H1 (cell line): ENCODE results near the gene RSPH6A. TPM values are rescaled to one million over a fixed set of nuclear protein-coding genes. Genes with fewer than 3 reads are reported as not detected.

ENCODE experiments used
- CTCF ChIA-PET: fragments of 300-600 bp; sonication (Branson Sonifier 250); formaldehyde crosslinking; loops from one replicate; lab custom pipeline; 2021; ENCODE audit not compliant: partially characterized antibody; lab: Charles Lee
- POLR2A ChIA-PET: fragments of 300-600 bp; sonication (Branson Sonifier 250); formaldehyde crosslinking; loops from one replicate; lab custom pipeline; 2021; ENCODE audit warnings: inconsistent platforms; ENCODE audit not compliant: partially characterized antibody; lab: Charles Lee
- DNase-seq, 2 experiments: peaks; one replicate each; pipeline versions ENCODE4 v3.0.0 to v3.0.0-alpha.2; 2010 to 2022; ENCODE audit warnings: low spot score in 2 of 2, low read depth in 1 of 2, mixed read lengths in 1 of 2
- FAIRE-seq: peaks from 2 replicates; lab custom pipeline; 2011; peaks lifted over from hg19 to GRCh38; lab: Jason Lieb, UNC
- H2AFZ ChIP-seq: 2 replicates; pipeline ENCODE4 v1.8.1; 2012; ENCODE audit warnings: low read length, inconsistent platforms
- H2AK5ac ChIP-seq: 2 replicates; pipeline ENCODE4 v1.6.1; 2013; ENCODE audit warnings: low read depth, low read length
- H2BK120ac ChIP-seq: replicated peaks from 2 replicates; pipeline ENCODE3; 2013; ENCODE audit warnings: low read depth, low read length, inconsistent platforms
- H2BK12ac ChIP-seq: 2 replicates; pipeline ENCODE4 v1.6.1; 2013; ENCODE audit warnings: low read depth, low read length
- H2BK15ac ChIP-seq: 2 replicates; pipeline ENCODE4 v1.6.1; 2013; ENCODE audit warnings: low read length
- H2BK20ac ChIP-seq: 2 replicates; pipeline ENCODE4 v1.6.1; 2013; ENCODE audit warnings: low read length
- H2BK5ac ChIP-seq: 2 replicates; pipeline ENCODE4 v1.6.1; 2013; ENCODE audit warnings: low read depth, low read length
- H3K14ac ChIP-seq: 2 replicates; pipeline ENCODE4 v1.6.1; 2013; ENCODE audit warnings: inconsistent platforms; ENCODE audit not compliant: insufficient read length
- H3K18ac ChIP-seq: 2 replicates; pipeline ENCODE4 v1.6.1; 2013; ENCODE audit warnings: low read length; ENCODE audit errors: extremely low read depth
- H3K23ac ChIP-seq: 2 replicates; pipeline ENCODE4 v1.6.1; 2013; ENCODE audit warnings: inconsistent platforms; ENCODE audit not compliant: insufficient read length
- H3K23me2 ChIP-seq: 2 replicates; pipeline ENCODE4 v1.6.1; 2013; ENCODE audit warnings: low read depth, low read length
- H3K27ac ChIP-seq: 2 replicates; pipeline ENCODE4 v1.6.1; 2011; ENCODE audit warnings: low read depth, low read length, inconsistent platforms
- H3K27me3 ChIP-seq, 4 experiments: replicated peaks in 1 of 4; 1 replicate in 1 of 4; 2 replicates in 3 of 4; pipeline versions ENCODE4 v1.6.1 to v1.8.1; 2011 to 2013; ENCODE audit warnings: low read length in 3 of 4, mild to moderate bottlenecking in 3 of 4, inconsistent platforms in 2 of 4, mixed read lengths in 2 of 4, moderate library complexity in 1 of 4; ENCODE audit not compliant: control insufficient read depth in 3 of 4, insufficient read depth in 3 of 4; ENCODE audit errors: extremely low read depth in 1 of 4
- H3K36me3 ChIP-seq, 4 experiments: 2 replicates each; pipeline versions ENCODE4 v1.6.1 to v1.8.1; 2011 to 2013; ENCODE audit warnings: mild to moderate bottlenecking in 4 of 4, low read length in 3 of 4, moderate library complexity in 2 of 4, control low read depth in 1 of 4, inconsistent platforms in 1 of 4; ENCODE audit not compliant: insufficient read depth in 4 of 4, control insufficient read depth in 2 of 4
- H3K4ac ChIP-seq: replicated peaks from 2 replicates; pipeline ENCODE3; 2013; ENCODE audit warnings: low read length, low read depth, mixed read lengths, inconsistent platforms; ENCODE audit not compliant: insufficient read length
- H3K4me1 ChIP-seq, 4 experiments: replicated peaks in 1 of 4; 1 replicate in 1 of 4; 2 replicates in 3 of 4; pipeline versions ENCODE4 v1.6.1 to v1.8.1; 2011 to 2013; ENCODE audit warnings: low read length in 3 of 4, inconsistent platforms in 2 of 4, mixed read lengths in 1 of 4; ENCODE audit not compliant: insufficient read depth in 4 of 4, control insufficient read depth in 3 of 4
- H3K4me2 ChIP-seq, 2 experiments: 2 replicates each; pipeline versions ENCODE4 v1.6.1 to v1.8.1; 2011 to 2013; ENCODE audit warnings: low read depth in 2 of 2, low read length in 2 of 2, control low read depth in 1 of 2, inconsistent platforms in 1 of 2, mild to moderate bottlenecking in 1 of 2; ENCODE audit not compliant: insufficient read depth in 1 of 2
- H3K4me3 ChIP-seq, 4 experiments: fragments of 200-600, 300-600 bp in 1 of 4; sonication (generic), shearing (Covaris generic), sonication (Bioruptor Twin) in 1 of 4; 2 replicates each; pipeline versions ENCODE4 v1.5.1 to v1.8.1; 2011 to 2016; ENCODE audit warnings: low read length in 4 of 4, low read depth in 3 of 4, control low read depth in 2 of 4, inconsistent platforms in 2 of 4, mild to moderate bottlenecking in 2 of 4, mixed read lengths in 1 of 4, moderate library complexity in 1 of 4; ENCODE audit not compliant: insufficient read depth in 2 of 4; ENCODE audit errors: extremely low read depth in 1 of 4
- H3K56ac ChIP-seq: replicated peaks from 2 replicates; pipeline ENCODE3; 2013; ENCODE audit warnings: low read depth, mild to moderate bottlenecking, mixed read lengths, low read length, inconsistent platforms; ENCODE audit not compliant: insufficient read length
- H3K79me1 ChIP-seq: 2 replicates; pipeline ENCODE4 v1.6.1; 2013; ENCODE audit warnings: low read depth, low read length, control low read depth
- H3K79me2 ChIP-seq, 2 experiments: 2 replicates each; pipeline versions ENCODE4 v1.6.1 to v1.8.1; 2012 to 2013; ENCODE audit warnings: low read length in 2 of 2, mild to moderate bottlenecking in 2 of 2, inconsistent platforms in 1 of 2; ENCODE audit not compliant: insufficient read depth in 2 of 2, control insufficient read depth in 1 of 2
- H3K9ac ChIP-seq, 4 experiments: replicated peaks in 1 of 4; 1 replicate in 1 of 4; 2 replicates in 3 of 4; pipeline versions ENCODE4 v1.6.1 to v1.8.1; 2011 to 2013; ENCODE audit warnings: low read depth in 3 of 4, low read length in 3 of 4, control low read depth in 2 of 4, mild to moderate bottlenecking in 2 of 4, moderate library complexity in 2 of 4, inconsistent platforms in 1 of 4; ENCODE audit errors: extremely low read depth in 1 of 4
- H3K9me3 ChIP-seq, 2 experiments: 2 replicates each; pipeline versions ENCODE4 v1.6.1 to v1.8.1; 2012 to 2013; ENCODE audit warnings: mild to moderate bottlenecking in 2 of 2, moderate library complexity in 2 of 2, control low read depth in 1 of 2, inconsistent platforms in 1 of 2, low read depth in 1 of 2, low read length in 1 of 2, mixed read lengths in 1 of 2; ENCODE audit not compliant: insufficient read depth in 2 of 2
- H4K20me1 ChIP-seq, 2 experiments: replicated peaks in 1 of 2; 2 replicates each; pipeline versions ENCODE3 to v1.8.1; 2011 to 2013; ENCODE audit warnings: inconsistent platforms in 2 of 2, low read length in 2 of 2, mild to moderate bottlenecking in 1 of 2; ENCODE audit not compliant: insufficient read depth in 2 of 2, control insufficient read depth in 1 of 2
- H4K5ac ChIP-seq: 2 replicates; pipeline ENCODE4 v1.6.1; 2013; ENCODE audit warnings: low read length, low read depth, mixed read lengths, inconsistent platforms; ENCODE audit not compliant: insufficient read length
- H4K8ac ChIP-seq: 2 replicates; pipeline ENCODE4 v1.8.0; 2013; ENCODE audit warnings: mild to moderate bottlenecking, moderate library complexity, low read length, inconsistent platforms; ENCODE audit not compliant: insufficient read depth; ENCODE audit errors: extremely low read depth
- H4K91ac ChIP-seq: replicated peaks from 2 replicates; pipeline ENCODE3; 2013; ENCODE audit warnings: low read length, mixed read lengths, inconsistent platforms; ENCODE audit not compliant: insufficient read length
- BRCA1 ChIP-seq: IDR thresholded peaks from 2 replicates; pipeline ENCODE4 v1.6.1; 2012; ENCODE audit warnings: low read depth, low read length, improper control_type of control experiment
- CEBPB ChIP-seq: IDR thresholded peaks from 2 replicates; pipeline ENCODE4 v1.6.1; 2012; ENCODE audit warnings: low read depth, low read length
- CHD1 ChIP-seq: IDR thresholded peaks from 2 replicates; pipeline ENCODE4 v1.6.1; 2012; ENCODE audit warnings: low read depth, low read length, improper control_type of control experiment
- EZH2 ChIP-seq: fragments of 200-600 bp; sonication (generic); IDR thresholded peaks from 2 replicates; pipeline ENCODE4 v1.7.1; 2012; ENCODE audit warnings: low read depth, mild to moderate bottlenecking, moderate library complexity, low read length, inconsistent platforms; ENCODE audit not compliant: severe bottlenecking
- HDAC6 ChIP-seq: IDR thresholded peaks from one replicate; pipeline ENCODE4 v1.7.1; 2012; ENCODE audit warnings: low read depth, mild to moderate bottlenecking, inconsistent platforms, low read length, moderate library complexity
- NANOG ChIP-seq: IDR thresholded peaks from 2 replicates; pipeline ENCODE4 v1.6.1; 2011; ENCODE audit warnings: low read length, low read depth, mild to moderate bottlenecking, inconsistent platforms; ENCODE audit not compliant: insufficient read depth, poor library complexity, severe bottlenecking
- POLR2A ChIP-seq, 2 experiments: IDR thresholded peaks; 1 replicate in 1 of 2; 2 replicates in 1 of 2; pipeline ENCODE4 v1.6.1; 2011; ENCODE audit warnings: low read depth in 2 of 2, low read length in 2 of 2, mild to moderate bottlenecking in 2 of 2; ENCODE audit errors: control extremely low read depth in 1 of 2
- SAP30 ChIP-seq: fragments of 300-600 bp; sonication (generic); IDR thresholded peaks from 2 replicates; pipeline ENCODE4 v1.7.1; 2012; ENCODE audit warnings: low read length, moderate library complexity, mild to moderate bottlenecking, inconsistent platforms; ENCODE audit not compliant: insufficient read depth, insufficient replicate concordance
- TBP ChIP-seq: IDR thresholded peaks from 2 replicates; pipeline ENCODE4 v1.6.1; 2011; ENCODE audit warnings: low read depth, low read length, improper control_type of control experiment
- YY1 ChIP-seq: IDR thresholded peaks from 2 replicates; pipeline ENCODE4 v1.6.1; 2011; ENCODE audit warnings: low read depth, mild to moderate bottlenecking, low read length
- WGBS, 2 experiments: shearing (Covaris generic) in 1 of 2; methylation state at CpG; one replicate each; pipeline versions ENCODE4 v1.1.6 to v1.1.7; 2013 to 2015; ENCODE audit warnings: low lambda C conversion rate in 2 of 2, mixed read lengths in 2 of 2, inconsistent platforms in 1 of 2, low coverage in 1 of 2, missing lambda C conversion rate in 1 of 2; ENCODE audit not compliant: insufficient replicate concordance in 2 of 2, insufficient coverage in 1 of 2, insufficient read length in 1 of 2; ENCODE audit errors: extremely low coverage in 1 of 2, missing lambda C conversion rate in 1 of 2; 5-methylcytosine and 5-hydroxymethylcytosine counted together
- polyA plus RNA-seq, 7 experiments: library from polyadenylated mRNA; depleted of rRNA in 3 of 7; stranded (reverse) in 5 of 7; unstranded in 2 of 7; fragments of >200 nt in 5 of 7; fragments of 200-250 nt in 2 of 7; gene quantifications; 1 replicate in 5 of 7; 2 replicates in 1 of 7; 4 replicates in 1 of 7; pipeline versions ENCODE4 v1.2.1 to v1.2.3, GENCODE V29; 2011 to 2013; ENCODE audit warnings: missing spikeins in 2 of 7, mixed read lengths in 2 of 7
- total RNA-seq: library from RNA; stranded (reverse); fragmentation: NEBNext Ultra II Directional; extraction: Animal tissue kit (Norgen Biotek cat#: 25700); gene quantifications from 2 replicates; pipeline ENCODE4 v1.2.1, GENCODE V29; 2021
- TF ChIP-seq, protein P1 (sequence below): IDR thresholded peaks from 2 replicates; pipeline ENCODE4 v1.6.1; 2012; ENCODE audit warnings: inconsistent platforms
- TF ChIP-seq, protein P2 (sequence below): IDR thresholded peaks from 2 replicates; pipeline ENCODE4 v1.6.1; 2012; ENCODE audit warnings: low read length, inconsistent platforms

The RSPH6A gene
- total and polyA plus RNA-seq, 2 of the 8 experiments (the other 6 are each of a cell fraction or from before 2014, with no cell fraction given), result 0.05 to 0.19 TPM

DNA sequence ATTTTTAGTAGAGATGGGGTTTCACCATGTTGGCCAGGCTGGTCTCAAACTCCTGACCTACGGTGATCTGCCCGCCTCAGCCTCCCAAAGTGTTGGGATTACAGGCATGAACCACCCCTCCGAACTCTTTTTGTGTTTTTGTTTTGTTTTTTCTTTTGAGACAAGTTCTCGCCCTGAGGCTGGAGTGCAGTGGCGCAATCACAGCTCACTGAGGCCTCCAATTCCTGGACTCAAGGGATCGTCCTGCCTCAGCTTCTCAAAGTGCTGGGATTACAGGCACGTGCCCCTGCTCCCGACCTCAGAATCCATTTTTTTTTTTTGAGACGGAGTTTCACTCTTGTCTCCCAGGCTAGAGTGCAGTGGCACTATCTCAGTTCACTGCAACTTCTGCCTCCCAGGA, 57.4 kb downstream of the RSPH6A start:
- Histone ChIP-seq H3K9ac (no peak overlapping the region), H2AFZ (no peak overlapping the region), H3K23ac (no peak overlapping the region), H3K27me3 (peaks cover 0 to 2% (median 1%) of the 10 kb centered on the region in 4 experiments; a peak in 1 of 7 replicates), H4K8ac (no peak overlapping the region), H2AK5ac (no peak overlapping the region), H4K91ac (no peak overlapping the region), H3K79me2 (no peaks in the 10 kb centered on the region), H3K18ac (no peak overlapping the region), H3K27ac (no peak overlapping the region), H3K23me2 (peaks cover 2% of the 10 kb centered on the region; the same call in 1 of the 2 replicates), H3K79me1 (no peaks in the 10 kb centered on the region), H4K20me1 (no peaks in the 10 kb centered on the region), H3K4me1 (peaks cover 0 to 6% (median 1%) of the 10 kb centered on the region in 4 experiments; a peak in 1 of 7 replicates), H3K4me2 (no peak overlapping the region), H3K14ac (no peak overlapping the region), H3K4me3 (no peak overlapping the region), H2BK20ac (no peak overlapping the region), H2BK12ac (no peak overlapping the region), H3K9me3 (no peaks in the 10 kb centered on the region), H2BK5ac (no peak overlapping the region), H3K36me3 (no peaks in the 10 kb centered on the region), H2BK120ac (no peak overlapping the region), H2BK15ac (no peak overlapping the region), H4K5ac (no peak overlapping the region), H3K4ac (no peak overlapping the region), H3K56ac (no peak overlapping the region)
- DNase-seq (no peak), FAIRE-seq (no peak)
- 84% methylated on average over 8 of the region's 9 CpGs; no CpG with 5 or more reads in 1 of the 2 experiments for WGBS, 2 experiments
- CTCF ChIA-PET, result interaction anchor here (0.6 to 1.3 kb wide), 7 partner anchors 9 to 272 kb away, joined by 3 to 8 read pairs (median 3); partner anchors contain the start of gene SIX5
- POLR2A ChIA-PET, result interaction anchor here (0.6 to 12.9 kb wide), 5 partner anchors 12 to 44 kb away, joined by 3 to 153 read pairs (median 5); partner anchors contain the start of gene SIX5
- TF ChIP-seq CEBPB, result no peak
- TF ChIP-seq HDAC6, result no peak
- TF ChIP-seq, protein P1, sequence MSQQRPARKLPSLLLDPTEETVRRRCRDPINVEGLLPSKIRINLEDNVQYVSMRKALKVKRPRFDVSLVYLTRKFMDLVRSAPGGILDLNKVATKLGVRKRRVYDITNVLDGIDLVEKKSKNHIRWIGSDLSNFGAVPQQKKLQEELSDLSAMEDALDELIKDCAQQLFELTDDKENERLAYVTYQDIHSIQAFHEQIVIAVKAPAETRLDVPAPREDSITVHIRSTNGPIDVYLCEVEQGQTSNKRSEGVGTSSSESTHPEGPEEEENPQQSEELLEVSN, result no peak
- TF ChIP-seq, protein P2, sequence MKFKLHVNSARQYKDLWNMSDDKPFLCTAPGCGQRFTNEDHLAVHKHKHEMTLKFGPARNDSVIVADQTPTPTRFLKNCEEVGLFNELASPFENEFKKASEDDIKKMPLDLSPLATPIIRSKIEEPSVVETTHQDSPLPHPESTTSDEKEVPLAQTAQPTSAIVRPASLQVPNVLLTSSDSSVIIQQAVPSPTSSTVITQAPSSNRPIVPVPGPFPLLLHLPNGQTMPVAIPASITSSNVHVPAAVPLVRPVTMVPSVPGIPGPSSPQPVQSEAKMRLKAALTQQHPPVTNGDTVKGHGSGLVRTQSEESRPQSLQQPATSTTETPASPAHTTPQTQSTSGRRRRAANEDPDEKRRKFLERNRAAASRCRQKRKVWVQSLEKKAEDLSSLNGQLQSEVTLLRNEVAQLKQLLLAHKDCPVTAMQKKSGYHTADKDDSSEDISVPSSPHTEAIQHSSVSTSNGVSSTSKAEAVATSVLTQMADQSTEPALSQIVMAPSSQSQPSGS, result no peak
- TF ChIP-seq CHD1, result no peak
- no peak for TF ChIP-seq BRCA1
- no peak for TF ChIP-seq NANOG
- no peak for TF ChIP-seq TBP
- TF ChIP-seq SAP30, result no peak
- TF ChIP-seq EZH2, result no peak
- TF ChIP-seq YY1, result no peak
- no peak for TF ChIP-seq POLR2A (IDR thresholded peaks at IDR 0.05; ENCODE audit: control extremely low read depth in 1 of 2, low read depth in 2 of 2, low read length in 2 of 2)
